ENCODE data around the gene SYTL4. TPM values are rescaled to one million over a fixed set of nuclear protein-coding genes. Genes with fewer than 3 reads are reported as not detected.

SYTL4 gene
- total and polyA plus RNA-seq, 9 donors, result 42.0 to 132 (median 68.0) TPM

GRCh38 chrX:100652266-100652665 is 79.7 kb downstream of the SYTL4 start:
- Histone ChIP-seq H3K27ac (no peak overlapping the region), H3K4me1 (ENCODE audit: insufficient read depth) (peaks cover 6% of the 10 kb centered on the region), H3K27me3 (no peaks in the 10 kb centered on the region), H3K36me3 (no peaks in the 10 kb centered on the region), H3K9me3 (no peaks in the 10 kb centered on the region), H3K4me3 (no peak overlapping the region)
- 59 to 85% (median 76%) methylated on average over 2 of the region's 2 CpGs for WGBS, 3 donors
- DNase-seq, result no peak
- intact Hi-C loops (cut with DNase I), result no loop called here
- TF ChIP-seq, protein P1, sequence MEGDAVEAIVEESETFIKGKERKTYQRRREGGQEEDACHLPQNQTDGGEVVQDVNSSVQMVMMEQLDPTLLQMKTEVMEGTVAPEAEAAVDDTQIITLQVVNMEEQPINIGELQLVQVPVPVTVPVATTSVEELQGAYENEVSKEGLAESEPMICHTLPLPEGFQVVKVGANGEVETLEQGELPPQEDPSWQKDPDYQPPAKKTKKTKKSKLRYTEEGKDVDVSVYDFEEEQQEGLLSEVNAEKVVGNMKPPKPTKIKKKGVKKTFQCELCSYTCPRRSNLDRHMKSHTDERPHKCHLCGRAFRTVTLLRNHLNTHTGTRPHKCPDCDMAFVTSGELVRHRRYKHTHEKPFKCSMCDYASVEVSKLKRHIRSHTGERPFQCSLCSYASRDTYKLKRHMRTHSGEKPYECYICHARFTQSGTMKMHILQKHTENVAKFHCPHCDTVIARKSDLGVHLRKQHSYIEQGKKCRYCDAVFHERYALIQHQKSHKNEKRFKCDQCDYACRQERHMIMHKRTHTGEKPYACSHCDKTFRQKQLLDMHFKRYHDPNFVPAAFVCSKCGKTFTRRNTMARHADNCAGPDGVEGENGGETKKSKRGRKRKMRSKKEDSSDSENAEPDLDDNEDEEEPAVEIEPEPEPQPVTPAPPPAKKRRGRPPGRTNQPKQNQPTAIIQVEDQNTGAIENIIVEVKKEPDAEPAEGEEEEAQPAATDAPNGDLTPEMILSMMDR (IDR thresholded peaks at IDR 0.05), result no peak
- no peak for TF ChIP-seq POLR2A (IDR thresholded peaks at IDR 0.05)
- no peak for TF ChIP-seq EP300 (IDR thresholded peaks at IDR 0.05)

GRCh38 chrX:100650841-100651240 is 81.1 kb downstream of the SYTL4 start:
- no peaks in the 10 kb centered on the region for H3K27me3 ChIP-seq
- H3K4me1 ChIP-seq (ENCODE audit: insufficient read depth), result peaks cover 10% of the 10 kb centered on the region
- no peaks in the 10 kb centered on the region for H3K36me3 ChIP-seq
- no peak overlapping the region for H3K4me3 ChIP-seq
- WGBS, 3 donors, result 80 to 92% (median 84%) methylated on average over 1 of the region's 1 CpG
- DNase-seq, result no peak
- no peak overlapping the region for H3K27ac ChIP-seq
- H3K9me3 ChIP-seq, result no peaks in the 10 kb centered on the region
- no peak for TF ChIP-seq POLR2A (IDR thresholded peaks at IDR 0.05)
- TF ChIP-seq, protein P1 (IDR thresholded peaks at IDR 0.05), result no peak
- TF ChIP-seq EP300 (IDR thresholded peaks at IDR 0.05), result no peak
- intact Hi-C loops (cut with DNase I), result no loop called here

DNA sequence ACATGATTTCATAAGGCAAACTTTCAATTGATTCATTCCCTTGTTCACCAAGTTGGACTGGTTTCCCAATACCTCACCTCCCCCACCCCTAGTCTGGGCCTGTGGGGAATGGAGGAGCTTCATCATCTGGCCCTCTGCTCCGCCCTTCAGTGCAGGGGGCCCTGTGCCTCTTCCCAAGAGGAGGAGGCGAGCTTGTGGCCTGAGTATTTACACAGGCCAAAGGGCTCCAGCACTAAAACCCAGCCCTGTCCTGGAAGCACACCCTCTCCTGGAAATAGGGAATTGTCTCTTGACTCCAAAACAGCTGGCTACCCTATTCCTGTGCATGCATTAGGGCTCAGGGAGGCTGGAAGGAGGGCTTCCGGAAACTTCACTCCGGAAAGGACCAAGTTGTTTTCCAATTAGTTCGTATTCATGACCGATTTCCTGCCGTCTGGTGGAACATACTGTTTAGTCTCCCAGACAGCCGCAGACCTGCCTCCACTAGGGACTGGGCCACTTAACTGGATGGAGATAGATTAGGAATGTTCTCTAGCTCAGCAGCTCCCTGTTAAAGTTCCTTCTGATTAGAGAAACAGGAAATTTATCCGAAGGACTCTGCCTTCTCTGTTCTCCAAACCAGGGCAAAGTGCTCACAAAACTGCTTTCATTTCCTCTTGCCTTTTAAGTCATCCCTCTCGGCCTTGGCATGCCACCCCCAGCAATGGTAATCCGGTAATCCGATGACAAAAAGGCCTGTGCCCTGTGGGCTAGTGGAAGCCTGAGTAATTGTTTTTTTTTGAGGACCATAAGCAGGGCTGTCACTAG is 82.2 kb downstream of the SYTL4 start:
- WGBS, 3 donors, result 20 to 36% (median 35%) methylated on average over 12 of the region's 12 CpGs
- DNase-seq, result peak; percentile 60 to 83 (median 70)
- H3K4me3 ChIP-seq, result no peak overlapping the region
- H3K4me1 ChIP-seq (ENCODE audit: insufficient read depth), result peaks cover 11% of the 10 kb centered on the region
- H3K9me3 ChIP-seq, result no peaks in the 10 kb centered on the region
- intact Hi-C loops (cut with DNase I), result no loop called here
- H3K27me3 ChIP-seq, result no peaks in the 10 kb centered on the region
- H3K27ac ChIP-seq, result peak overlapping the region; percentile 16 to 69
- no peaks in the 10 kb centered on the region for H3K36me3 ChIP-seq
- TF ChIP-seq, protein P1 (IDR thresholded peaks at IDR 0.05), result no peak
- TF ChIP-seq POLR2A (IDR thresholded peaks at IDR 0.05) (no peak), EP300 (IDR thresholded peaks at IDR 0.05) (no peak)

DNA sequence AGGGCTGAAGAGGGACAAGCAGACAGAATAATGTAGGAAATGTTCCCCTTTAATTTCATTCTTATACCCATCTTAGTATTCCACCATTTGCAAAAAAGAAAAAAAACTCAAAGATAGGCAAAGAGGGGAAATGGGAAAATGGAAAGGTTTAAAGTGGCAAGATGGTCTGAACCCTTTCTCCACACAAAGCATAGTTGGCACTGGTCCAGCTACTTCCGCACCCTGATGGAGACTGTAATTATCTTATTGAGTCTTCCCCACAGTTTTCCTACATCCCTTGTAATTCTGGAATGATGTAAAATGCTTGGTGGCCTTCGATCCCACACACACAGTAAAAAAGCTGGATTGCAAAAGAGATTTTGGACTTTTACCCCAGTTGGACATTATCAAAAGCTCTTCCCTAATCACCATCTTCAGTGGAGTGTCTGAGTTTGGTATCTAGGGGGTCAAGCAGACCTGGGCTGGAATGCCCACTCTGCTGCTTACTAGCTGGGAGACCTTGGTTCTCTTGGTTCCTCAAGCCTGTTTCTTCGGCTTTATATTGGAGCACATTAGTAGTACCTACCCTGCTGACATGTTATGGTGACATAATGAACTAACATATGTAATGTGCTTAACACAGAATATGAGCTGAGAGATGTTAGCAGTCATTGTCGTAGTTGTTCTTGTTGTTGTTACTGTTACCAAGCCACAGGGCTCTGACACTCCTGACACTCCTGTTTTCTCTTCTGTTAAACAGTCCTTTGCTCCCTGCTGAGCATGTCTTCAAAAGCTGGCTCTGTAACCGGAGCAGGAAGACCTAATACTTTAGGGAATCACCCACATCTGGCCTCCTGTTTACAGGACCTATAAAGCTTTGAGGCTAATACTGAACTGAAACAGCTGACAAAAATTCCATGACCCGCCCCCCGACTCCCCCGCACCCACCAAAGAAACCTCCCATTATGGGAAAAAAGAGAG is 83.2 kb downstream of the SYTL4 start:
- H3K27me3 ChIP-seq, result no peaks in the 10 kb centered on the region
- peak in 4 of 5 donors; percentile 24 to 60 (median 38) for DNase-seq
- peaks cover 11% of the 10 kb centered on the region for H3K4me1 ChIP-seq (ENCODE audit: insufficient read depth)
- peak overlapping the region in 1 of 2 donors; percentile 69 for H3K27ac ChIP-seq
- 30 to 41% (median 37%) methylated on average over 8 of the region's 8 CpGs for WGBS, 3 donors
- no peak for TF ChIP-seq EP300 (IDR thresholded peaks at IDR 0.05)
- TF ChIP-seq, protein P1 (IDR thresholded peaks at IDR 0.05), result no peak
- no peak for TF ChIP-seq POLR2A (IDR thresholded peaks at IDR 0.05)
- H3K36me3 ChIP-seq, result no peaks in the 10 kb centered on the region
- intact Hi-C loops (cut with DNase I), result no loop called here
- no peak overlapping the region for H3K4me3 ChIP-seq
- no peaks in the 10 kb centered on the region for H3K9me3 ChIP-seq
